Measurements from ENCODE around the gene KRTAP4-7.
"Not testable (repeated sequence)": the region's sequence is repeated elsewhere in the genome, so short reads cannot be mapped to it uniquely, and the experiment has no call there.

Gene KRTAP4-7

GRCh38 chr17:41121742-41122141 lies 37.8 kb downstream of the KRTAP4-7 start:
- DNase-seq = no peak
- no peak overlapping the region for H3K4me3 ChIP-seq (ENCODE audit: low read depth, low read length)
- H3K9me3 ChIP-seq = no peaks in the 10 kb centered on the region
- H3K36me3 ChIP-seq = no peaks in the 10 kb centered on the region
- TF ChIP-seq CTCF (IDR thresholded peaks at IDR 0.05; ENCODE audit: low read depth, low read length) = no peak
- peaks cover 11% of the 10 kb centered on the region for H3K27me3 ChIP-seq
- no peaks in the 10 kb centered on the region for H3K4me1 ChIP-seq

- H3K4me1 ChIP-seq; H3K9me3 ChIP-seq; DNase-seq; H3K36me3 ChIP-seq; H3K4me3 ChIP-seq (ENCODE audit: low read depth, low read length): not testable (repeated sequence)
- H3K27me3 ChIP-seq = peaks cover 11% of the 10 kb centered on the region
These were observed 39.5 kb downstream of the KRTAP4-7 start for GRCh38 chr17:41123292-41123990.

DNA sequence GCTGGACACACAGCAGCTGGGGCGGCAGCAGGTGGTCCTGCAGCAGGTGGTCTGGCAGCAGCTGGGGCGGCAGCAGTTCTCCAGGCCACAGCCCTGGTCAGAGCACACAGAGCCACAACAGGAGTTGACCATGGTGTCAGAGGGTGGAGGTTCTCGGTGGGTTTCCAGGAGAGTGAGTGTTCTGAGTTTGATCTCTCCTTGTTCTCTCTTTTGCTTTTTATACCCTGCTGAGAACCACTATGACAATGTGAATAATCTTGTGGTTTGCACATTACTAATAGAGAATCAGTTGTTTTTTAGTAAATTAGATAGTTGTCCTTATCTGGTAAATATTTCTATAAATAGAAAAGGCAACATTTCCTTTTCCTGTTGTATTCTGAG lies 40.0 kb downstream of the KRTAP4-7 start, which contains the start of gene KRTAP4-12:
TSS of gene KRTAP4-12 (minus strand) at position 192 of the 381 bp plus-strand sequence. CDS start at position 132, 60 bp downstream.
- not testable (repeated sequence) for DNase-seq; H3K4me3 ChIP-seq (ENCODE audit: low read depth, low read length); H3K9me3 ChIP-seq; H3K4me1 ChIP-seq; H3K36me3 ChIP-seq
- H3K27me3 ChIP-seq = peaks cover 11% of the 10 kb centered on the region

GRCh38 chr17:41125064-41125463 lies 41.1 kb downstream of the KRTAP4-7 start:
- no peak for TF ChIP-seq CTCF (IDR thresholded peaks at IDR 0.05; ENCODE audit: low read depth, low read length)
- peaks cover 7% of the 10 kb centered on the region for H3K27me3 ChIP-seq

GRCh38 chr17:41126412-41126811 lies 42.5 kb downstream of the KRTAP4-7 start:
- Histone ChIP-seq H3K9me3 (no peaks in the 10 kb centered on the region), H3K4me1 (no peaks in the 10 kb centered on the region), H3K27me3 (peaks cover 12% of the 10 kb centered on the region), H3K4me3 (ENCODE audit: low read depth, low read length) (no peak overlapping the region), H3K36me3 (no peaks in the 10 kb centered on the region)
- no peak for DNase-seq
- no peak for TF ChIP-seq CTCF (IDR thresholded peaks at IDR 0.05; ENCODE audit: low read depth, low read length)

More at GRCh38 chr17:41125064-41125463, 41.1 kb downstream of the KRTAP4-7 start:
- Histone ChIP-seq H3K4me3 (ENCODE audit: low read depth, low read length) (no peak overlapping the region), H3K9me3 (no peaks in the 10 kb centered on the region), H3K4me1 (no peaks in the 10 kb centered on the region), H3K36me3 (no peaks in the 10 kb centered on the region)
- no peak for DNase-seq

GRCh38 chr17:41127371-41127770 lies 43.4 kb downstream of the KRTAP4-7 start:
- TF ChIP-seq CTCF (IDR thresholded peaks at IDR 0.05; ENCODE audit: low read depth, low read length) = no peak
- no peak overlapping the region for H3K4me3 ChIP-seq (ENCODE audit: low read depth, low read length)
- H3K4me1 ChIP-seq = no peaks in the 10 kb centered on the region
- H3K27me3 ChIP-seq = peaks cover 19% of the 10 kb centered on the region
- no peaks in the 10 kb centered on the region for H3K36me3 ChIP-seq
- DNase-seq = no peak
- H3K9me3 ChIP-seq = no peaks in the 10 kb centered on the region

DNA sequence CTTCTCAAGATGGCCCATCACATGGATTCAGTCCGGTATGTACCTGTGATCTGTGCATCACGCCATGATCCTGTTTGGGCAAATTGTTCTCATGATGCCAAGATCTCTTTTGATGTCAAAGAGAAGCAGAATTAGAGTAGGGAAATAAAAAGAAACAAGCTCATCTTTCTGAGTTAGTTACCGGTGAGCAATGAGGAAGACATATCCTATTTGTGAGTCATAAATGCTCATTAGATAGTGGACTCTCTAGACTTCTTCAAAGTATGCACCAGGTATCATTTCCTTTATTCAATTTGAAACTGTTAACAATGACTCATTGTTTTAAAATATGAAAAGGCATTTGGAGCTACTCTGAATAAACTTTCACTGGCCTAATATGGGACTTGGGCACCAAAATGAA lies 48.0 kb downstream of the KRTAP4-7 start:
- DNase-seq = no peak
- Histone ChIP-seq H3K4me1 (no peaks in the 10 kb centered on the region), H3K4me3 (ENCODE audit: low read depth, low read length) (no peak overlapping the region), H3K27me3 (peaks cover 21% of the 10 kb centered on the region), H3K36me3 (no peaks in the 10 kb centered on the region), H3K9me3 (no peaks in the 10 kb centered on the region)
- TF ChIP-seq CTCF (IDR thresholded peaks at IDR 0.05; ENCODE audit: low read depth, low read length) = no peak

All from BE2C (cell line).